Measurements from ENCODE around the gene MB21D2.
"Not testable (repeated sequence)": the region's sequence is repeated elsewhere in the genome, so short reads cannot be mapped to it uniquely, and the experiment has no call there.

MB21D2 gene

DNA sequence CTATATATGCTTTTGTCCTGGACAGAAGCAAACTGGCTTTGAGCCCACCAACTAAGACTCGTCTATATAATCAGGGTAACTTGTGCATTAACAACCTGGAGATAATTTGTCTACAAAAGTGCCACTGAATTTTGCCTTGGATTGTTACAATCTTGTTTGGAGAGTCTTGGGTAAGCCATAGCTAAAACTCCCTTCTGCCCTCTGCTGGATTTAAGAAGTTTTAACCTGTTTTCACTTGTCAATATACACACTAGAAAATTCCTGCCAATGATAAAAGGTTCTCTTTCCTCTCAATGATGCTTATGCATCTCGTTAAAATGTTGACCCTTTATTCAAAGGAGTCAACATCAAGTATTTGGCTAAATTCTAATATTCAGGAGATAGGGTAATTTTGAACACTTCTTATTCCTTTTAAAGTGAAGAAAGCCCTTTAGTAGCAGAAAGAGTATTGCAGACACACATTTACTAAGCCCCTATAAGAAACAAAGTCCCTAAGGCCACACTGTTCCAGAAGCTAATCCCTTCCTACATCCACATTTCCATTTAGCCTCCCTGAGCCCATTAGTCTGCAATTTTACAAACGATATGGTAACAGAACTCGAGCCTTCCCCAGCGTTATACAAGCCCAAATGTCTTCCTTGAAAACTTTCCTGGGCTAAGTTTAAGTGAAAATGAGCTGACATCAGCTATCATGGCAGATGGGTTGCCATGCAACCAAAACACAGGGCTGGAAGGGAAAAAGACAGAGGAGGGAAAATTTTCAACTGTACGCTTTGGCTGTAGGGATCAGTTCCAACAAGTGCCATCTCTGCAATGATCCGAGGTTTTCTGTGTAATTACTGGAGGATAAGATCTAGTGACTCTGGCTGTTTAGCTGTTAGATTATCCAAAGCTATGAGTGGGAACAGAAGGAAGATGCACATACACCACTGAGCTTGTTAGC lies 114.4 kb downstream of the MB21D2 start:
- DNase-seq (ENCODE audit: low read depth), result no peak

DNA sequence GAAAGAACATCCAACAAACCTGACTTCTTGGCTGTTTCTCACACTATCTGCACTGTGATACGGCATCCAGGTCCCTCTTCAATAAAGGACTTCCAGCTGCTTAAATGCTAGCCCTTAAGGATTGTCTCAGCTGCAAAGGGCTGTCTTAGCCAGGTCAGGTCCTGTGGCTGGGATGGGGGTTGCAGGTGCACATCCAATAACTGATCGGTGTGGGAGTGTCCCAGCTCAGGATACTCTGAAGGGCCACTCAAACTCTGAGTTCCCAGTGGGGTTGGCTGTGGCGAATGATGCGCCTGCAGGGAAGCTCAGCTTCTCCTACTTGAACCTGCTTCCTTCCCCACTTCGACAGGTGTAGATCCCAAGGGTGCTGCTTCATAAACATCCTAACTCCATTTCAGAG lies 115.7 kb downstream of the MB21D2 start:
- DNase-seq (ENCODE audit: low read depth), result no peak

DNA sequence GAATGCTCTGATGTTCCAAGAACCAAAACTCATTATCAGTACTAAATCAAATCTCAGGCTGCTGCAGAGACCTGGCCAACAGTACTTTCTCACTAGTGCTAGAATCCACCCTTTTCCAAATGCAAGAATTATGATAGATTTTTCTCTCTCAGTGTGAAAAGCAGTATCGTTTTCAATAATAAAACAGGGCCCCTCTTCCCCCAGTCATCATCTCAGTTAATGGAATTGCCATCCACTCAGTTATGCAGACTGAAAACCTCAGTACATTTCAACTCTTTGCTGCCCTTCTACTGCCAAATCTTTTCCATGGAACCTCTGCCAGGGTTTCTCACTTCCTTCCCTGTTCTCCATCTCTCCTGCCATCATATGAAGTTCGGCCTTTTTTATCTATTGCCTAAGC lies 117.9 kb downstream of the MB21D2 start:
- no peak for DNase-seq (ENCODE audit: low read depth)

DNA sequence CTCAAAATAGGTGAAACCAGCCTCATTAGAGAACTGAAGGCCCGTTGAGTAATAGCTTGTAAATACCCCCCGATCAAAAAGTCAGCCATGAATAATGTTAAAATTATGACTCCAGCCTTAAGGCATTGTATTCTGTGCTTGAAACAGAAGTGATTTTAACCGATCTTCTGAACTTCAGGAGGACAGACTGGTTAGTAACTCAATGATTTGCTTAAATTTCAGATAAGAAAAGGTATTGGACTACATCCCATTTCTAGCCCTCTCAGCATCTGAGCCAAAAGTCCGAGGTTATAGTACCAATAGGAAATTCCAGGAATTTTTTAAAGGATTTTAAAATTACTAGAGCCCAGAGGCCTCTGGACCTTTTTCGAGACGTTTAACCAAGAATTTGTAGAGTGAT lies 122.6 kb downstream of the MB21D2 start:
- DNase-seq (ENCODE audit: low read depth), result no peak

DNA sequence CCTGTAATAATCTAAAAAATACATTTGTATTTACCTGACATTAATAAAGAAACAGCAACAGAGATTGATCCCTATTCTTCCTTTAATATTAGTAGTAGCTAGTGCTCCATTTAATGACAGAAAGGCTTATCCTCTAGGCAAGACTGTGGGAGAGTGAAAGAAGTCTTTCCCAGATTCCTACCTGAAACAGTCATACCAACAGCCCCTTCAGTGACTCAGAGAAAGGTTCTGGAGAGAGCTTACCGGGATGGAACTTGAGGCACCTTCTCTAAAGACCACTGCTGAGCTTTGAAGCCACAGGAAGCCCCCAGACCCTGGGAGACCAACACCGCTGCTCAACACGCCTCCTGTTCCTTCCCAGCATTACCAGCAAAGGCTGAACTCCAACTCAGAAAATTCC lies 123.4 kb downstream of the MB21D2 start:
- no peak for DNase-seq (ENCODE audit: low read depth)

DNA sequence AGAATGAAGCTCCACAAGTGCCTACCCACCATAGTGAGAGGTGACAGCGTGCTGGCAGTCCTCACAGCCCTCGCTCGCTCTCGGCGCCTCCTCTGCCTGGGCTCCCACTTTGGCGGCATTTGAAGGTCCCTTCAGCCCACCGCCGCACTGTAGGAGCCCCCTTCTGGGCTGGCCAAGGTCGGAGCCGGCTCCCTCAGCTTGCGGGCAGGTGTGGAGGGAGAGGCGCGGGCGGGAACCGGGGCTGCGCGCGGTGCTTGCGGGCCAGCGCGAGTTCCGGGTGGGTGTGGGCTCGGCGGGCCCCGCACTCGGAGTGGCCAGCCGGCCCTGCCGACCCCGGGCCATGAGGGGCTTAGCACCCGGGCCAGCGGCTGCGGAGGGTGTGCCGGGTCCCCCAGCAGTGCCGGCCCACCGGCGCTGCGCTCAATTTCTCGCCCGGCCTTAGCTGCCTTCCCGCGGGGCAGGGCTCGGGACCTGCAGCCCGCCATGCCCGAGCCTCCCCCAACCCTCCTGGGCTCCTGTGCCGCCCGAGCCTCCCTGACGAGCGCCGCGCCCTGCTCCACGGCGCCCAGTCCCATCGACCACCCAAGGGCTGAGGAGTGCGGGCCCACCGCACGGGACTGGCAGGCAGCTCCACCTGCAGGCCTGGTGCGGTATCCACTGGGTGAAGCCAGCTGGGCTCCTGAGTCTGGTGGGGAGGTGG lies 128.7 kb downstream of the MB21D2 start:
- DNase-seq (ENCODE audit: low read depth), result not testable (repeated sequence)

DNA sequence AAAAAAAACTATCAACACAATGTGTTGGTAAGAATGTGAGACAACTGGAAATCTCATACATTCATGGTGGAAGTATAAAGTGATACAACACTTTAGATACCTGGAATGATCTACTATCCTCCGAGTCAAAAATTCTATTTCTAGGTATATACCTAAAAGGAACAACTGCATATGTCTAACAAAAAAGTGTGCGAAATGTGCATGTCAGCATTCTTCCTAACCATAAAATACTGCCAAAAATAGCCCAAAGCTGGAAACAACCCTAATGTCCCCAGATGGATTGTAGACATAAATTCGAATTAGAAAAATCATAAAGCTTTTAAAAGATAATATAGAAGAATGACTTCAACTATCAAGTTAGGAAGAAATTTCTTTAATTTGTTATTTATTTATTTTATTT lies 139.1 kb downstream of the MB21D2 start:
- no peak for DNase-seq (ENCODE audit: low read depth)

DNA sequence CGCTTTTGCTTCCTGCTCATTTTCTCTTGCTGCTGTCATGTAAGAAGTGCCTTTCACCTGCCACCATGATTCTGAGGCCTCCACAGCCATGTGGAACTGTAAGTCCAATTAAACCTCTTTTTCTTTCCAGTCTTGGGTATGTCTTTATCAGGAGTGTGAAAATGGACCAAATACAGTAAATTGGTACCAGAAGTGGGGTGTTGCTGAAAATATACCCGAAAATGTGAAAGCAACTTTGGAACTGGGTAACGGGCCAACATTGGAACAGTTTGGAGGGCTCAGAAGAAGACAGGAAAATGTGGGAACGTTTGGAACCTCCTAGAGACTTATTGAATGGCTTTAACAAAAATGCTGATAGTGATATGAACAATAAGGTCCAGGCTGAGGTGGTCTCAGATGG lies 143.3 kb downstream of the MB21D2 start:
- not testable (repeated sequence) for DNase-seq (ENCODE audit: low read depth)

DNA sequence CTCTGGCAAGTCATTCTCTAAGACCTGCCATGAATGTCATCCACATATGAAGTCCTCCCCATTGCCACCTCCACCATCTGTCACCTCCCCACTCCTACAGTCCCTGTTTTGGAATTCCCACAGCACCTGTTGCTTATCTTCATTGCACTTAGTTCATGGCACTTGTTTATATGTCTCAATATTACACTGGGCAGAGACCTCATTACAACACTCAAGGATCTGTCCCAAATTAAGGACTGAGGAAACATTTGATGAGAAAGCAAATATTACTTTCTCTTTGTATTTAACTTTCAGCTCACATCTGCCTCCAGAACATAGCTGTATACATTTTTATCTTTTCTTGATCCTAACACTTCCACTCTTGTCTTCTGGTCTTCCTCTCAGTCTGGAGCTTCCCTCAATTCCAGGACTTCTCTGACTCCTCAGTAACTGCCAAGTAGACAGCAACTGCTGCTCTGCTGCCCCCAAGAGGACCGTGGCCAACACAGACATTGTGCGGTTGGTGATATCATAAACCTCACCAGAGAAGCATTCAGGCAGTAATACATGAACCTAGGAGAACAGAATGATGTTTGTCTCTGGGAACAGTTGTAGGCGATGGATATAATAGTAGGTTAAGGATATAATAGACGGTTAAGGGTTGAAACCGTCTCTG lies 145.3 kb downstream of the MB21D2 start:
- DNase-seq (ENCODE audit: low read depth), result no peak

DNA sequence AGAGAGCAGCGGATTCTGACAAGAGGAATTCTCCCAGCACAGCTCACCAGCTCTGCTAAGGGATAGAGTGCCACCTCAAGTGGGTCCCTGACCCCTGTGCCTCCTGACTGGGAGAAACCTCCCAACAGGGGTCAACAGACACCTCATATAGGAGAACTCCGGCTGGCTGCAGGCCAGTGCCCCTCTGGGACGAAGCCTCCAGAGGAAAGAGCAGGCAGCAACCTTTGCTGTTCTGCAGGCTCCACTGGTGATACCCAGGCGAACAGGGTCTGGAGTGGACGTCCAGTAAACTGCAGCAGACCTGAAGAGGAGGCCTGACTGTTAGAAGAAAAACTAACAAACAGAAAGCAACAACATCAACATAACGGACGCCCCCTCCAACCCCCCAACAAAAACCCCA lies 159.0 kb downstream of the MB21D2 start:
- DNase-seq (ENCODE audit: low read depth), result no peak

DNA sequence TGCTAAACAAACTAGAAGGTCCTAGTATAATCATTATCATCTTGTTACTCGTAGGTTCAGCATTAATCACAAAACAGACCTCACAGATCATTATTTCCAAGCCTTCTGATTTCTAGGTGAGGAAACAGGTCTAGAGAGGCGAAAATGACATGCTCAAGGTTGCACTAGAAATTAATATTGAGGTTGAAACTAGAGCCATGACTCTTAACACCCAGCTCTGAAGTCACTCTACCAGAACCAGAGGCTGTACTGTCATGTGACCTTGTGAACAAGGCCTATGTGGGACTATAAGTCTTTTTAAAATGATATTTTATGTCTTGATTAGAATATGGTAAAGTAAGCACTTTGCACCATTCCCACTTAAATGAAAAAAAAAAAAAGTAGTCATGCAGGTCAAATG lies 166.5 kb downstream of the MB21D2 start:
- no peak for DNase-seq (ENCODE audit: low read depth)

DNA sequence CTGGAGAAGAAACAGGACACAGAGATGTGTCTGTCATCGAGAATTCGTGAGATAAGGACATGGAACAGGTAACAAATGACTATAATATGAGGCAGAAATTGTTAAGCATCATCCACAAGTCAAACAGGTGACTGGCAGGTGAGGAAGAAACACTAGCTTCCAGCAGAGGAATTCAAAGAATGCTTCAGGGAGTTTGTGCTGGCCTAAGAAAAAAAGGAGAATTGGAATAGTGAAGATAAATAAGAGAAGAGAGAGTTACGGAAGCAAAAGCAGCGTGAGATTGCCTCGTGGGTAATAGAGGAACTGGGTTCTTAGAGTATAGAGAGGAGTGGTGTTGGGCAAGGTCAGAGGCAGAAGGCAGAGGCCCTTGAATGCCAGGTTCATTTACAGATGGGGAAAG lies 167.5 kb downstream of the MB21D2 start:
- no peak for DNase-seq (ENCODE audit: low read depth)

DNA sequence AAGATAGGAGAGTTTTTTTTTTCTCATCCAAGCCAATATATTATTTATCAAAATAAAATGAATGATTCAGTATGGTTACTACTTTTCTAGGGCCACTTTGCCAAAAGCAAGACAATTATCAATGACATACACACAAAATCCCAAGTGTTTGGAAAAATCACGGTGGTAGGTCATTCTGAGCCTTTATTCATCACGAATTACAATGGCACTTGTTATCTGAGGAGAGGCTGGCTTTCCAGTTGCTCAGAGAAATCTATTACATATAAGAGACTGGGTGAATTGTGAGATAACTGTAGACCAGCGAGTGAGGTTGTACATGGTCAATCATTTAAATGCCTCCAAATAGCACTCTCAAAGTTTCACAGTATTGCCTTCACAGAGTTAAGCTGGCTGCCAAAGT lies 169.9 kb downstream of the MB21D2 start:
- no peak for DNase-seq (ENCODE audit: low read depth)

DNA sequence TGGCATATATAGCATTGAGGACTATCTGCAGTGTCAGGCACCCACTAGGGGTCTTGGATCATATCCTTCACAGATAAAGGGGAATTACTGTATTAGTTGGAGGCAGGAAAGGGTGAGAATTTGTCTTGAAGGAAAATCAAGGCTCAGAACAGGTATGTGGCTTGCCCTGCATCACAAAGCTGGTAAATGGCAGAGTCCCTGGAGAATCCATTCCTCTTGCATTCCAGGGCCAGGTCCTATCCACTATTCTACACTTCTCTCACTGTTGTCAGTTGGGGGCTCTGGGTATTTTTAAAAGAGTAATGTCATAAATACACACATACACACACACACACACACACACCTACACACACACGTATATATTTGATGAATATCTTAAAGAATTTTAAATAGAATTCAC lies 170.5 kb downstream of the MB21D2 start:
- DNase-seq (ENCODE audit: low read depth), result no peak
